ENCODE results near the gene MAML3. TPM values are rescaled to one million over a fixed set of nuclear protein-coding genes. Genes with fewer than 3 reads are reported as not detected.

The MAML3 gene
- total and polyA plus RNA-seq, 3 experiments from 2014 or later, result 0.44 to 0.57 (median 0.52) TPM

GRCh38 chr4:140085062-140085622 lies 68.8 kb downstream of the MAML3 start:
- ChIA-PET POLR2A (no interaction called here), CTCF (interaction anchor here (1.4 kb wide), 1 partner anchor 72 kb away, joined by 4 read pairs; no protein-coding TSS in a partner anchor)
- Mint-ChIP-seq H3K27ac (no peak overlapping the region), H3K4me1 (peaks cover 3 to 8% (median 4%) of the 10 kb centered on the region in 3 donors), H3K9me3 (no peaks in the 10 kb centered on the region), H3K4me3 (no peak overlapping the region), H3K36me3 (no peaks in the 10 kb centered on the region), H3K27me3 (peaks cover 1 to 7% of the 10 kb centered on the region in 2 donors)
- Histone ChIP-seq H3K27ac (ENCODE audit: low read depth, low read length) (no peak overlapping the region), H3K9me3 (ENCODE audit: low read length) (no peaks in the 10 kb centered on the region), H3K4me1 (ENCODE audit: insufficient read depth, low read length) (no peaks in the 10 kb centered on the region), H3K27me3 (ENCODE audit: insufficient read depth, low read length, poor library complexity, severe bottlenecking) (no peaks in the 10 kb centered on the region), H3K4me3 (ENCODE audit: low read length) (no peak overlapping the region), H3K36me3 (ENCODE audit: insufficient read depth, low read length) (no peaks in the 10 kb centered on the region)
- DNase-seq, result no peak

GRCh38 chr4:140084385-140084784 lies 69.6 kb downstream of the MAML3 start:
- Mint-ChIP-seq H3K9me3 (no peaks in the 10 kb centered on the region), H3K27ac (no peak overlapping the region), H3K36me3 (no peaks in the 10 kb centered on the region), H3K27me3 (peaks cover 1 to 4% of the 10 kb centered on the region in 2 donors), H3K4me1 (peaks cover 3 to 8% (median 4%) of the 10 kb centered on the region in 3 donors), H3K4me3 (no peak overlapping the region)
- DNase-seq, result no peak
- no peaks in the 10 kb centered on the region for H3K9me3 ChIP-seq (ENCODE audit: low read length)
- H3K4me1 ChIP-seq (ENCODE audit: insufficient read depth, low read length), result no peaks in the 10 kb centered on the region
- H3K27ac ChIP-seq (ENCODE audit: low read depth, low read length), result no peak overlapping the region
- no peaks in the 10 kb centered on the region for H3K27me3 ChIP-seq (ENCODE audit: insufficient read depth, low read length, poor library complexity, severe bottlenecking)
- H3K4me3 ChIP-seq (ENCODE audit: low read length), result no peak overlapping the region
- H3K36me3 ChIP-seq (ENCODE audit: insufficient read depth, low read length), result no peaks in the 10 kb centered on the region
- POLR2A ChIA-PET, result no interaction called here
- CTCF ChIA-PET, result interaction anchor here (1.4 kb wide), 1 partner anchor 71 kb away, joined by 4 read pairs; no protein-coding TSS in a partner anchor

GRCh38 chr4:140082391-140082755 lies 71.6 kb downstream of the MAML3 start:
- no peak overlapping the region for H3K4me3 Mint-ChIP-seq

GRCh38 chr4:140081641-140082390 lies 72.2 kb downstream of the MAML3 start:
- CTCF ChIA-PET, result no interaction called here
- H3K27ac Mint-ChIP-seq, result no peak overlapping the region
- H3K4me3 Mint-ChIP-seq, result no peak overlapping the region
- H3K9me3 ChIP-seq (ENCODE audit: low read length), result no peaks in the 10 kb centered on the region
- no peak for DNase-seq
- no peak overlapping the region for H3K27ac ChIP-seq (ENCODE audit: low read depth, low read length)
- no peaks in the 10 kb centered on the region for H3K36me3 ChIP-seq (ENCODE audit: insufficient read depth, low read length)
- H3K9me3 Mint-ChIP-seq, result no peaks in the 10 kb centered on the region
- POLR2A ChIA-PET, result no interaction called here
- H3K36me3 Mint-ChIP-seq, result no peaks in the 10 kb centered on the region
- peaks cover 0 to 3% of the 10 kb centered on the region in 2 donors for H3K27me3 Mint-ChIP-seq
- H3K27me3 ChIP-seq (ENCODE audit: insufficient read depth, low read length, poor library complexity, severe bottlenecking), result no peaks in the 10 kb centered on the region
- H3K4me1 Mint-ChIP-seq, result peaks cover 4 to 8% (median 4%) of the 10 kb centered on the region in 3 donors
- no peaks in the 10 kb centered on the region for H3K4me1 ChIP-seq (ENCODE audit: insufficient read depth, low read length)
- no peak overlapping the region for H3K4me3 ChIP-seq (ENCODE audit: low read length)

More at GRCh38 chr4:140082391-140082755, 71.6 kb downstream of the MAML3 start:
- no peaks in the 10 kb centered on the region for H3K4me1 ChIP-seq (ENCODE audit: insufficient read depth, low read length)
- no peak overlapping the region for H3K4me3 ChIP-seq (ENCODE audit: low read length)
- Mint-ChIP-seq H3K27ac (no peak overlapping the region), H3K9me3 (no peaks in the 10 kb centered on the region), H3K27me3 (peaks cover 0 to 3% of the 10 kb centered on the region in 2 donors), H3K36me3 (no peaks in the 10 kb centered on the region), H3K4me1 (peaks cover 3 to 8% (median 4%) of the 10 kb centered on the region in 3 donors)
- POLR2A ChIA-PET, result interaction anchor here (0.7 kb wide), 1 partner anchor 70 kb away, joined by 3 read pairs; no protein-coding TSS in a partner anchor
- CTCF ChIA-PET, result no interaction called here
- H3K27me3 ChIP-seq (ENCODE audit: insufficient read depth, low read length, poor library complexity, severe bottlenecking), result no peaks in the 10 kb centered on the region
- no peaks in the 10 kb centered on the region for H3K36me3 ChIP-seq (ENCODE audit: insufficient read depth, low read length)
- no peak overlapping the region for H3K27ac ChIP-seq (ENCODE audit: low read depth, low read length)
- DNase-seq, result no peak
- no peaks in the 10 kb centered on the region for H3K9me3 ChIP-seq (ENCODE audit: low read length)

- CTCF ChIA-PET, result no interaction called here
- peak overlapping the region in 1 of 7 donors; percentile 14 for H3K4me3 Mint-ChIP-seq
- POLR2A ChIA-PET, result no interaction called here
These were observed 73.1 kb downstream of the MAML3 start for GRCh38 chr4:140080883-140081282.

GRCh38 chr4:140078366-140078765 lies 75.6 kb downstream of the MAML3 start:
- Histone ChIP-seq H3K27me3 (ENCODE audit: insufficient read depth, low read length, poor library complexity, severe bottlenecking) (no peaks in the 10 kb centered on the region), H3K27ac (ENCODE audit: low read depth, low read length) (no peak overlapping the region), H3K9me3 (ENCODE audit: low read length) (no peaks in the 10 kb centered on the region), H3K36me3 (ENCODE audit: insufficient read depth, low read length) (no peaks in the 10 kb centered on the region), H3K4me3 (ENCODE audit: low read length) (no peak overlapping the region), H3K4me1 (ENCODE audit: insufficient read depth, low read length) (no peaks in the 10 kb centered on the region)
- CTCF ChIA-PET, result interaction anchor here (1.3 kb wide), 1 partner anchor 282 kb away, joined by 3 read pairs; no protein-coding TSS in a partner anchor
- Mint-ChIP-seq H3K27ac (peak overlapping the region in 1 of 8 donors; percentile 61), H3K27me3 (peaks cover under 1 to 3% of the 10 kb centered on the region in 2 donors), H3K36me3 (no peaks in the 10 kb centered on the region), H3K4me1 (peaks cover 10 to 14% (median 10%) of the 10 kb centered on the region in 3 donors), H3K9me3 (no peaks in the 10 kb centered on the region), H3K4me3 (no peak overlapping the region)
- POLR2A ChIA-PET, result no interaction called here
- DNase-seq, result no peak

More at GRCh38 chr4:140080883-140081282, 73.1 kb downstream of the MAML3 start:
- Mint-ChIP-seq H3K9me3 (no peaks in the 10 kb centered on the region), H3K4me1 (peaks cover 8 to 14% (median 10%) of the 10 kb centered on the region in 3 donors), H3K27ac (peak overlapping the region in 1 of 8 donors; percentile 9), H3K36me3 (no peaks in the 10 kb centered on the region), H3K27me3 (no peaks in the 10 kb centered on the region)
- Histone ChIP-seq H3K36me3 (ENCODE audit: insufficient read depth, low read length) (no peaks in the 10 kb centered on the region), H3K4me3 (ENCODE audit: low read length) (no peak overlapping the region), H3K27ac (ENCODE audit: low read depth, low read length) (no peak overlapping the region), H3K27me3 (ENCODE audit: insufficient read depth, low read length, poor library complexity, severe bottlenecking) (no peaks in the 10 kb centered on the region), H3K9me3 (ENCODE audit: low read length) (no peaks in the 10 kb centered on the region), H3K4me1 (ENCODE audit: insufficient read depth, low read length) (no peaks in the 10 kb centered on the region)
- no peak for DNase-seq

- CTCF ChIA-PET, result interaction anchor here (0.8 kb wide), 1 partner anchor 11 kb away, joined by 3 read pairs; no protein-coding TSS in a partner anchor
- H3K4me1 Mint-ChIP-seq, result peaks cover 20 to 26% (median 21%) of the 10 kb centered on the region in 3 donors
- POLR2A ChIA-PET, result no interaction called here
These were observed 77.7 kb downstream of the MAML3 start for GRCh38 chr4:140076307-140076706.

GRCh38 chr4:140071806-140072205 lies 82.2 kb downstream of the MAML3 start:
- H3K27me3 Mint-ChIP-seq, result peaks cover 2 to 20% of the 10 kb centered on the region in 2 donors
- H3K9me3 ChIP-seq (ENCODE audit: low read length), result no peaks in the 10 kb centered on the region
- peak overlapping the region; percentile 14 for H3K4me3 ChIP-seq (ENCODE audit: low read length)
- ChIA-PET CTCF (no interaction called here), POLR2A (no interaction called here)
- H3K4me3 Mint-ChIP-seq, result peak overlapping the region in 6 of 7 donors; percentile 16 to 78 (median 68)
- H3K27ac ChIP-seq (ENCODE audit: low read depth, low read length), result no peak overlapping the region
- no peaks in the 10 kb centered on the region for H3K36me3 ChIP-seq (ENCODE audit: insufficient read depth, low read length)
- no peaks in the 10 kb centered on the region for H3K36me3 Mint-ChIP-seq
- DNase-seq, result peak in 4 of 5 donors; percentile 3 to 79 (median 66)
- H3K27me3 ChIP-seq (ENCODE audit: insufficient read depth, low read length, poor library complexity, severe bottlenecking), result no peaks in the 10 kb centered on the region
- no peaks in the 10 kb centered on the region for H3K9me3 Mint-ChIP-seq
- H3K27ac Mint-ChIP-seq, result peak overlapping the region in 7 of 8 donors; percentile 17 to 88 (median 55)
- H3K4me1 Mint-ChIP-seq, result peaks cover 27 to 35% (median 29%) of the 10 kb centered on the region in 3 donors
- peaks cover 30% of the 10 kb centered on the region for H3K4me1 ChIP-seq (ENCODE audit: insufficient read depth, low read length)

More at GRCh38 chr4:140076307-140076706, 77.7 kb downstream of the MAML3 start:
- Histone ChIP-seq H3K36me3 (ENCODE audit: insufficient read depth, low read length) (no peaks in the 10 kb centered on the region), H3K27ac (ENCODE audit: low read depth, low read length) (no peak overlapping the region), H3K4me3 (ENCODE audit: low read length) (no peak overlapping the region), H3K27me3 (ENCODE audit: insufficient read depth, low read length, poor library complexity, severe bottlenecking) (no peaks in the 10 kb centered on the region), H3K9me3 (ENCODE audit: low read length) (no peaks in the 10 kb centered on the region), H3K4me1 (ENCODE audit: insufficient read depth, low read length) (peaks cover 16% of the 10 kb centered on the region)
- peaks cover 2 to 10% of the 10 kb centered on the region in 2 donors for H3K27me3 Mint-ChIP-seq
- peak overlapping the region in 1 of 8 donors; percentile 78 for H3K27ac Mint-ChIP-seq
- no peaks in the 10 kb centered on the region for H3K36me3 Mint-ChIP-seq
- H3K4me3 Mint-ChIP-seq, result no peak overlapping the region
- H3K9me3 Mint-ChIP-seq, result no peaks in the 10 kb centered on the region
- no peak for DNase-seq

Data from CD8-positive, alpha-beta memory T cell (primary cell).